Right atrium auricular region (tissue), 2 donors: Measurements from ENCODE around the gene GNGT1. TPM values are rescaled to one million over a fixed set of nuclear protein-coding genes. Genes with fewer than 3 reads are reported as not detected.

Experiments
- total RNA-seq, 2 donors: library from RNA; depleted of rRNA; stranded (reverse); fragments of >200 nt; gene quantifications; one replicate each; pipeline ENCODE4 v1.1.0, GENCODE V29; 2016

GNGT1 gene
- total RNA-seq, 2 donors from 2014 or later, result not detected

Other genes starting within 250 kb of the GNGT1 start
- gene TFPI2, start 15.8 kb upstream of the GNGT1 start, total RNA-seq, result 1 to 10 TPM; 1.1 to 5.9 TPM
- gene GNG11, start 15.2 kb downstream of the GNGT1 start, total RNA-seq, result 10 to 100 TPM; 18.2 to 21.8 TPM
- gene BET1, start 97.8 kb downstream of the GNGT1 start, total RNA-seq, result 10 to 100 TPM; 10.0 to 14.1 TPM